ENCODE results near the gene UBE2H. TPM values are rescaled to one million over a fixed set of nuclear protein-coding genes. Genes with fewer than 3 reads are reported as not detected.

The UBE2H gene
- polyA plus RNA-seq, 1 of the 3 experiments (the other 2 are of a cell fraction) = 129 TPM

DNA sequence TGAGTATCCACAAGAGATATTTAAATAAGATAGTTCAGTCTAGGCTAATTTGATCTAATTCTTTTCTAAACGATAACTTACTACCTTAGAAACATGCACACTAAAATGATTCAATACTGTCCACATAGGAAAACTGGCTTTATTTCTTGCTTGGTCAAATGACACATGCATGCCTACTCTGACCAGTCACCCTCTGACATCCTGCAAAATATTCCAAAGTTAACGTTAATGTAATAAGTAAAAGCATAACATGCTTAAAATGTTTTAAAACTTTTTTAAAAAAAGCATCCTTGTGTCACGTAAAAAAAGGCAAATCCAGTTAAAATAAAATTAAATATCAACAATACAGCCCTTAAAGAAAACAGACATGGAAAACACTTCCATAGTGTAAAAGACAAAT lies 70.2 kb downstream of the UBE2H start (continued):
- TF ChIP-seq, protein P1, sequence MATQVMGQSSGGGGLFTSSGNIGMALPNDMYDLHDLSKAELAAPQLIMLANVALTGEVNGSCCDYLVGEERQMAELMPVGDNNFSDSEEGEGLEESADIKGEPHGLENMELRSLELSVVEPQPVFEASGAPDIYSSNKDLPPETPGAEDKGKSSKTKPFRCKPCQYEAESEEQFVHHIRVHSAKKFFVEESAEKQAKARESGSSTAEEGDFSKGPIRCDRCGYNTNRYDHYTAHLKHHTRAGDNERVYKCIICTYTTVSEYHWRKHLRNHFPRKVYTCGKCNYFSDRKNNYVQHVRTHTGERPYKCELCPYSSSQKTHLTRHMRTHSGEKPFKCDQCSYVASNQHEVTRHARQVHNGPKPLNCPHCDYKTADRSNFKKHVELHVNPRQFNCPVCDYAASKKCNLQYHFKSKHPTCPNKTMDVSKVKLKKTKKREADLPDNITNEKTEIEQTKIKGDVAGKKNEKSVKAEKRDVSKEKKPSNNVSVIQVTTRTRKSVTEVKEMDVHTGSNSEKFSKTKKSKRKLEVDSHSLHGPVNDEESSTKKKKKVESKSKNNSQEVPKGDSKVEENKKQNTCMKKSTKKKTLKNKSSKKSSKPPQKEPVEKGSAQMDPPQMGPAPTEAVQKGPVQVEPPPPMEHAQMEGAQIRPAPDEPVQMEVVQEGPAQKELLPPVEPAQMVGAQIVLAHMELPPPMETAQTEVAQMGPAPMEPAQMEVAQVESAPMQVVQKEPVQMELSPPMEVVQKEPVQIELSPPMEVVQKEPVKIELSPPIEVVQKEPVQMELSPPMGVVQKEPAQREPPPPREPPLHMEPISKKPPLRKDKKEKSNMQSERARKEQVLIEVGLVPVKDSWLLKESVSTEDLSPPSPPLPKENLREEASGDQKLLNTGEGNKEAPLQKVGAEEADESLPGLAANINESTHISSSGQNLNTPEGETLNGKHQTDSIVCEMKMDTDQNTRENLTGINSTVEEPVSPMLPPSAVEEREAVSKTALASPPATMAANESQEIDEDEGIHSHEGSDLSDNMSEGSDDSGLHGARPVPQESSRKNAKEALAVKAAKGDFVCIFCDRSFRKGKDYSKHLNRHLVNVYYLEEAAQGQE (IDR thresholded peaks at IDR 0.05; ENCODE audit: low read depth, low read length) = no peak
- TF ChIP-seq, protein P2, sequence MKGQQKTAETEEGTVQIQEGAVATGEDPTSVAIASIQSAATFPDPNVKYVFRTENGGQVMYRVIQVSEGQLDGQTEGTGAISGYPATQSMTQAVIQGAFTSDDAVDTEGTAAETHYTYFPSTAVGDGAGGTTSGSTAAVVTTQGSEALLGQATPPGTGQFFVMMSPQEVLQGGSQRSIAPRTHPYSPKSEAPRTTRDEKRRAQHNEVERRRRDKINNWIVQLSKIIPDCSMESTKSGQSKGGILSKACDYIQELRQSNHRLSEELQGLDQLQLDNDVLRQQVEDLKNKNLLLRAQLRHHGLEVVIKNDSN (IDR thresholded peaks at IDR 0.05; ENCODE audit: borderline replicate concordance, low read depth) = no peak
- peak; percentile 71; the same call in 1 of the 2 replicates for TF ChIP-seq FOSL2 (IDR thresholded peaks at IDR 0.05; ENCODE audit: borderline replicate concordance, low read depth)
- TF ChIP-seq FOXM1 (IDR thresholded peaks at IDR 0.05; ENCODE audit: low read depth) = peak; percentile 52; the same call in 1 of the 2 replicates
- TF ChIP-seq TEAD4 (IDR thresholded peaks at IDR 0.05; ENCODE audit: borderline replicate concordance, insufficient read depth) = peak; percentile 68; the same call in 1 of the 2 replicates
- TF ChIP-seq EP300 (IDR thresholded peaks at IDR 0.05; ENCODE audit: borderline replicate concordance in 1 of 2, low read depth in 1 of 2, low read length in 1 of 2) = peak in 1 of 2 experiments; percentile 67; a peak in 1 of 4 replicates
- TF ChIP-seq TCF12 (IDR thresholded peaks at IDR 0.05) = peak; percentile 69
- TF ChIP-seq, protein P3, sequence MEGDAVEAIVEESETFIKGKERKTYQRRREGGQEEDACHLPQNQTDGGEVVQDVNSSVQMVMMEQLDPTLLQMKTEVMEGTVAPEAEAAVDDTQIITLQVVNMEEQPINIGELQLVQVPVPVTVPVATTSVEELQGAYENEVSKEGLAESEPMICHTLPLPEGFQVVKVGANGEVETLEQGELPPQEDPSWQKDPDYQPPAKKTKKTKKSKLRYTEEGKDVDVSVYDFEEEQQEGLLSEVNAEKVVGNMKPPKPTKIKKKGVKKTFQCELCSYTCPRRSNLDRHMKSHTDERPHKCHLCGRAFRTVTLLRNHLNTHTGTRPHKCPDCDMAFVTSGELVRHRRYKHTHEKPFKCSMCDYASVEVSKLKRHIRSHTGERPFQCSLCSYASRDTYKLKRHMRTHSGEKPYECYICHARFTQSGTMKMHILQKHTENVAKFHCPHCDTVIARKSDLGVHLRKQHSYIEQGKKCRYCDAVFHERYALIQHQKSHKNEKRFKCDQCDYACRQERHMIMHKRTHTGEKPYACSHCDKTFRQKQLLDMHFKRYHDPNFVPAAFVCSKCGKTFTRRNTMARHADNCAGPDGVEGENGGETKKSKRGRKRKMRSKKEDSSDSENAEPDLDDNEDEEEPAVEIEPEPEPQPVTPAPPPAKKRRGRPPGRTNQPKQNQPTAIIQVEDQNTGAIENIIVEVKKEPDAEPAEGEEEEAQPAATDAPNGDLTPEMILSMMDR (IDR thresholded peaks at IDR 0.05) = no peak
- TF ChIP-seq, protein P4, sequence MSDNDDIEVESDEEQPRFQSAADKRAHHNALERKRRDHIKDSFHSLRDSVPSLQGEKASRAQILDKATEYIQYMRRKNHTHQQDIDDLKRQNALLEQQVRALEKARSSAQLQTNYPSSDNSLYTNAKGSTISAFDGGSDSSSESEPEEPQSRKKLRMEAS (IDR thresholded peaks at IDR 0.05; ENCODE audit: low read depth) = peak; percentile 33; the same call in 1 of the 2 replicates
- TF ChIP-seq JUND (IDR thresholded peaks at IDR 0.05) = peak; percentile 75

DNA sequence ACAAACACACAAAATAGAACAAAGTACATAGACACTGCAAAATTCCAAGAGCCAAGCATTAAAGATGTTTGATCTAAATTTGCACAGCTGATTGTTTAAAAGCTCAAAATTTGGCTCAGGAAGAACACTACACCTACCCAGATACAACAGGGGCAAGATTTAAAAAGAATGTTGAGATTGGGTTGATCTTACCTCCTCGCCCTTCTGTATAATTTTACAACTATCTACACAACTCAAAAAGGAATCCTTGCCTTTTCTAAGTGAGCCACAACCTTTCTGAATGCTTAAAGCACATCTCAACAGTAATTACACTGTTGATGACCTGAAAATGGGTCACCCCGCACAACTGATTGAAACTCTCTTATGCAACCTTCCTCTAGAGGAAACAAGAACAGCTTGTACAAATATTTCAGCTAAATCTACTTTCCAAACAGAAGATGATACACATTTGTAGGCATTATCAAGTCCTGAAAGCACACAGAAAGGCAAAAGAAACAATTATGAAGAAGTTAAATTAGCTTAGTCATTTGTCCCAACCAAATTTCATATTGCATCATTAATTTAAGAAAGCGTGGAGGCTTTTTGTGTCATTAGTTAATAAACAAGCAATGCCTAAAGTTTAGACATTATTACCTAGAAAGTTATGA lies 75.5 kb downstream of the UBE2H start:
- POLR2A ChIA-PET = no interaction called here
- Histone ChIP-seq H3K27ac (ENCODE audit: low read depth in 2 of 2, low read length in 1 of 2) (peak overlapping the region; percentile 4 to 9; a peak in 1 of 4 replicates), H3K4me1 (ENCODE audit: control insufficient read depth in 1 of 2, insufficient read depth in 2 of 2, low read depth in 1 of 2, low read length in 1 of 2) (peaks cover 6 to 26% of the 10 kb centered on the region in 2 experiments), H2AFZ (ENCODE audit: low read depth) (no peak overlapping the region), H3K9me2 (no peaks in the 10 kb centered on the region), H3K4me2 (no peak overlapping the region), H3K9me3 (no peaks in the 10 kb centered on the region), H3K27me3 (ENCODE audit: insufficient read depth) (no peaks in the 10 kb centered on the region), H4K20me1 (ENCODE audit: insufficient read depth) (no peaks in the 10 kb centered on the region; the same call in 1 of the 2 replicates), H3K36me3 (replicated peaks in 1 of 2; ENCODE audit: control insufficient read depth in 1 of 2, insufficient read depth in 2 of 2, low read length in 1 of 2) (peaks cover 46 to 48% of the 10 kb centered on the region in 2 experiments), H3K4me3 (ENCODE audit: low read depth in 2 of 2, low read length in 1 of 2) (no peak overlapping the region), H3F3A (replicated peaks; ENCODE audit: insufficient read depth) (peaks cover 22% of the 10 kb centered on the region), H3K79me2 (ENCODE audit: insufficient read depth) (peaks cover 81% of the 10 kb centered on the region), H3K9ac (no peak overlapping the region)
- 94% methylated on average over 3 of the region's 3 CpGs for WGBS (ENCODE audit: low lambda C conversion rate)
- DNase-seq = no peak
- CTCF ChIA-PET = interaction anchor here (1.0 to 1.6 kb wide), 5 partner anchors 9 to 195 kb away, joined by 3 to 4 read pairs (median 4); no protein-coding TSS in a partner anchor
- TF ChIP-seq MXI1 (IDR thresholded peaks at IDR 0.05; ENCODE audit: low read depth, low read length) = no peak
- TF ChIP-seq, protein P2 (IDR thresholded peaks at IDR 0.05; ENCODE audit: borderline replicate concordance, low read depth) = no peak
- TF ChIP-seq, protein P5, sequence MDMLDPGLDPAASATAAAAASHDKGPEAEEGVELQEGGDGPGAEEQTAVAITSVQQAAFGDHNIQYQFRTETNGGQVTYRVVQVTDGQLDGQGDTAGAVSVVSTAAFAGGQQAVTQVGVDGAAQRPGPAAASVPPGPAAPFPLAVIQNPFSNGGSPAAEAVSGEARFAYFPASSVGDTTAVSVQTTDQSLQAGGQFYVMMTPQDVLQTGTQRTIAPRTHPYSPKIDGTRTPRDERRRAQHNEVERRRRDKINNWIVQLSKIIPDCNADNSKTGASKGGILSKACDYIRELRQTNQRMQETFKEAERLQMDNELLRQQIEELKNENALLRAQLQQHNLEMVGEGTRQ (IDR thresholded peaks at IDR 0.05; ENCODE audit: borderline replicate concordance, low read depth, low read length) = no peak
- no peak for TF ChIP-seq GABPA (IDR thresholded peaks at IDR 0.05; ENCODE audit: low read depth)
- no peak for TF ChIP-seq JUND (IDR thresholded peaks at IDR 0.05)
- TF ChIP-seq, protein P3 (IDR thresholded peaks at IDR 0.05) = no peak
- TF ChIP-seq EP300 (IDR thresholded peaks at IDR 0.05; ENCODE audit: borderline replicate concordance in 1 of 2, low read depth in 1 of 2, low read length in 1 of 2) = no peak
- TF ChIP-seq EZH2phosphoT487 (IDR thresholded peaks at IDR 0.05; ENCODE audit: borderline replicate concordance, low read depth) = no peak
- no peak for TF ChIP-seq SMC3 (IDR thresholded peaks at IDR 0.05; ENCODE audit: low read depth, low read length)
- TF ChIP-seq RXRA (IDR thresholded peaks at IDR 0.05; ENCODE audit: borderline replicate concordance, low read depth) = no peak
- no peak for TF ChIP-seq MEF2A (IDR thresholded peaks at IDR 0.05; ENCODE audit: borderline replicate concordance, low read depth)
- TF ChIP-seq TAF1 (IDR thresholded peaks at IDR 0.05; ENCODE audit: borderline replicate concordance, low read depth, low read length) = no peak

Data from SK-N-SH (cell line).